Spleen (tissue), 11 donors: ENCODE data around the gene GRK5. TPM values are rescaled to one million over a fixed set of nuclear protein-coding genes. Genes with fewer than 3 reads are reported as not detected.
A peak's percentile ranks its signal among the peaks of the same experiment; 100 is the strongest.

Experiments
- DNase-seq: peaks from one replicate; pipeline ENCODE4 v3.0.0-alpha.2; 2020
- H3K27ac ChIP-seq, 8 donors: fragments of 200-600 bp; sonication (generic) in 7 of 8; 1 replicate in 4 of 8; 2 replicates in 4 of 8; pipeline versions ENCODE4 v1.5.0 to v1.8.0; 2016 to 2021; ENCODE audit warnings: inconsistent platforms in 4 of 8, mild to moderate bottlenecking in 4 of 8, moderate library complexity in 1 of 8
- H3K27me3 ChIP-seq, 7 donors: fragments of 200-600 bp; sonication (generic) in 6 of 7; replicated peaks in 1 of 7; 1 replicate in 4 of 7; 2 replicates in 3 of 7; pipeline versions ENCODE4 v1.5.0 to v1.8.0; 2016 to 2021; ENCODE audit warnings: inconsistent platforms in 3 of 7, mild to moderate bottlenecking in 1 of 7
- H3K36me3 ChIP-seq, 6 donors: fragments of 200-600 bp; sonication (generic) in 5 of 6; 1 replicate in 4 of 6; 2 replicates in 2 of 6; pipeline versions ENCODE4 v1.5.0 to v1.8.0; 2016 to 2021; ENCODE audit warnings: inconsistent platforms in 2 of 6
- H3K4me1 ChIP-seq, 6 donors: fragments of 200-600 bp; sonication (generic) in 5 of 6; 1 replicate in 3 of 6; 2 replicates in 3 of 6; pipeline versions ENCODE4 v1.5.0 to v1.8.0; 2016 to 2021; ENCODE audit warnings: inconsistent platforms in 3 of 6
- H3K4me3 ChIP-seq, 8 donors: fragments of 200-600 bp; sonication (generic) in 7 of 8; 1 replicate in 4 of 8; 2 replicates in 4 of 8; pipeline versions ENCODE4 v1.5.0 to v1.8.0; 2016 to 2021; ENCODE audit warnings: inconsistent platforms in 4 of 8, mild to moderate bottlenecking in 4 of 8, moderate library complexity in 2 of 8
- H3K9me3 ChIP-seq, 8 donors: fragments of 200-600 bp; sonication (generic) in 7 of 8; 1 replicate in 4 of 8; 2 replicates in 4 of 8; pipeline versions ENCODE4 v1.5.0 to v1.8.0; 2016 to 2021; ENCODE audit warnings: inconsistent platforms in 4 of 8
- CTCF ChIP-seq, 11 experiments: fragments of 200-600 bp in 7 of 11; fragments of 450-650 bp in 4 of 11; sonication (generic) in 4 of 11; IDR thresholded peaks in 8 of 11; conservative IDR thresholded peaks in 3 of 11; 1 replicate in 7 of 11; 2 replicates in 4 of 11; pipeline versions ENCODE4 v1.4.0 to v1.8.0; 2016 to 2021; ENCODE audit warnings: antibody characterized with exemption in 11 of 11, inconsistent platforms in 4 of 11, mild to moderate bottlenecking in 1 of 11
- POLR2A ChIP-seq, 3 donors: fragments of 450-650 bp; IDR thresholded peaks; one replicate each; pipeline ENCODE4 v1.5.1; 2017; ENCODE audit warnings: antibody characterized with exemption in 3 of 3, mild to moderate bottlenecking in 1 of 3
- POLR2AphosphoS5 ChIP-seq, 3 donors: sonication (generic); formaldehyde crosslinking; IDR thresholded peaks; one replicate each; pipeline ENCODE4 v1.5.1; 2017; ENCODE audit warnings: antibody characterized with exemption in 3 of 3
- WGBS, 5 donors: extraction: QIAGEN DNeasy Blood & Tissue Kit in 3 of 5; methylation state at CpG; one replicate each; pipeline versions ENCODE4 v1.1.5 to v1.1.7; 2013 to 2018; 5-methylcytosine and 5-hydroxymethylcytosine counted together
- intact Hi-C: fragments of 100-400 bp; cut with DNase I; formaldehyde crosslinking; loops from one replicate; pipeline ENCODE4 v1.15.0; 2023; ENCODE audit warnings: low total_unique reads
- polyA plus RNA-seq, 3 donors: library from polyadenylated mRNA; stranded (reverse); fragments of 200-250 nt; gene quantifications; one replicate each; pipeline ENCODE4 v1.2.1, GENCODE V29; 2013
- total RNA-seq, 7 donors: library from RNA; depleted of rRNA in 3 of 7; stranded (reverse); fragments of >200 nt in 3 of 7; fragmentation: NEBNext Ultra II Directional in 4 of 7; extraction: Animal tissue kit (Norgen Biotek cat#: 25700) in 4 of 7; gene quantifications; one replicate each; pipeline versions ENCODE4 v1.1.0 to v1.2.1, GENCODE V29; 2016 to 2021
- donor health status: healthy with polysubstance abuse.
- donor health status: DM: no; HTN: no; CAD: no; lungs with moderate emphysema.
- donor health status: DM: no; HTN: no; CAD: no.
- donor health status: Bipolar disorder and iron deficiency.
- donor health status: healthy.
- donor health status: DM: no; HTN: no; CAD: no.
- donor health status: DM: yes; HTN: yes; CAD: no.

The GRK5 gene
- total and polyA plus RNA-seq, 10 donors: 15.5 to 85.2 (median 52.1) TPM

GRCh38 chr10:119483001-119483400 is 275.6 kb downstream of the GRK5 start:
- no peaks in the 10 kb centered on the region for H3K9me3 ChIP-seq
- DNase-seq: no peak
- no peaks in the 10 kb centered on the region for H3K36me3 ChIP-seq
- WGBS, 5 donors: 67 to 77% (median 76%) methylated on average over 6 of the region's 6 CpGs
- H3K27me3 ChIP-seq: no peaks in the 10 kb centered on the region
- no peak overlapping the region for H3K4me3 ChIP-seq
- H3K27ac ChIP-seq: peak overlapping the region in 3 of 8 donors; percentile 41 to 78 (median 71)
- intact Hi-C loops: no loop called here
- TF ChIP-seq POLR2AphosphoS5 (IDR thresholded peaks at IDR 0.05): no peak
- TF ChIP-seq POLR2A (IDR thresholded peaks at IDR 0.05): no peak
- no peak for TF ChIP-seq CTCF (IDR thresholded peaks at IDR 0.05 in 8 of 11, conservative IDR thresholded peaks at IDR 0.05 in 3 of 11)
- peaks cover 1 to 25% (median 14%) of the 10 kb centered on the region in 6 donors for H3K4me1 ChIP-seq

GRCh38 chr10:119483839-119484238 is 276.5 kb downstream of the GRK5 start:
- H3K9me3 ChIP-seq: no peaks in the 10 kb centered on the region
- H3K27me3 ChIP-seq: no peaks in the 10 kb centered on the region
- intact Hi-C loops: no loop called here
- H3K4me1 ChIP-seq: peaks cover 0 to 18% (median 7%) of the 10 kb centered on the region in 6 donors
- H3K36me3 ChIP-seq: no peaks in the 10 kb centered on the region
- TF ChIP-seq CTCF (IDR thresholded peaks at IDR 0.05 in 8 of 11, conservative IDR thresholded peaks at IDR 0.05 in 3 of 11) (no peak), POLR2AphosphoS5 (IDR thresholded peaks at IDR 0.05) (no peak), POLR2A (IDR thresholded peaks at IDR 0.05) (no peak)
- no peak overlapping the region for H3K4me3 ChIP-seq
- 68 to 74% (median 71%) methylated on average over 9 of the region's 9 CpGs for WGBS, 5 donors
- DNase-seq: peak; percentile 51
- peak overlapping the region in 4 of 8 donors; percentile 6 to 78 (median 56) for H3K27ac ChIP-seq

GRCh38 chr10:119488675-119489074 is 281.3 kb downstream of the GRK5 start:
- DNase-seq: no peak
- peaks cover 0 to 23% (median 14%) of the 10 kb centered on the region in 6 donors for H3K4me1 ChIP-seq
- intact Hi-C loops: no loop called here
- no peak overlapping the region for H3K4me3 ChIP-seq
- peak overlapping the region in 5 of 8 donors; percentile 36 to 89 (median 81) for H3K27ac ChIP-seq
- TF ChIP-seq POLR2AphosphoS5 (IDR thresholded peaks at IDR 0.05) (no peak), POLR2A (IDR thresholded peaks at IDR 0.05) (no peak), CTCF (IDR thresholded peaks at IDR 0.05 in 8 of 11, conservative IDR thresholded peaks at IDR 0.05 in 3 of 11) (no peak)
- 89 to 95% (median 95%) methylated on average over 7 of the region's 7 CpGs for WGBS, 5 donors
- H3K9me3 ChIP-seq: no peaks in the 10 kb centered on the region
- no peaks in the 10 kb centered on the region for H3K27me3 ChIP-seq
- no peaks in the 10 kb centered on the region for H3K36me3 ChIP-seq

GRCh38 chr10:119489991-119490326 is 282.6 kb downstream of the GRK5 start:
- WGBS, 5 donors: 53 to 70% (median 59%) methylated on average over 5 of the region's 5 CpGs
- Histone ChIP-seq H3K27ac (peak overlapping the region in 7 of 8 donors; percentile 56 to 89 (median 78)), H3K36me3 (no peaks in the 10 kb centered on the region), H3K4me3 (peak overlapping the region in 6 of 8 donors; percentile 31 to 72 (median 46)), H3K27me3 (no peaks in the 10 kb centered on the region), H3K4me1 (peaks cover 0 to 32% (median 19%) of the 10 kb centered on the region in 6 donors), H3K9me3 (no peaks in the 10 kb centered on the region)
- DNase-seq: no peak
- TF ChIP-seq CTCF (IDR thresholded peaks at IDR 0.05 in 8 of 11, conservative IDR thresholded peaks at IDR 0.05 in 3 of 11): peak in 4 of 11 experiments; percentile 10 to 38 (median 19)
- no peak for TF ChIP-seq POLR2A (IDR thresholded peaks at IDR 0.05)
- no peak for TF ChIP-seq POLR2AphosphoS5 (IDR thresholded peaks at IDR 0.05)
- intact Hi-C loops: no loop called here
